Stimulated activated CD4-positive, alpha-beta T cell treated with anti-CD3 and anti-CD28 coated beads, Interleukin-15, amount 100 ng/mL, for 48 hours (primary cell): ENCODE measurements around the gene MED13L.
"Not testable (repeated sequence)": the region's sequence is repeated elsewhere in the genome, so short reads cannot be mapped to it uniquely, and the experiment has no call there.

Experiments
- DNase-seq, 2 donors: peaks; one replicate each; pipeline ENCODE4 v3.0.0-alpha.2; 2020; ENCODE audit warnings: low read depth in 2 of 2

Gene MED13L

DNA sequence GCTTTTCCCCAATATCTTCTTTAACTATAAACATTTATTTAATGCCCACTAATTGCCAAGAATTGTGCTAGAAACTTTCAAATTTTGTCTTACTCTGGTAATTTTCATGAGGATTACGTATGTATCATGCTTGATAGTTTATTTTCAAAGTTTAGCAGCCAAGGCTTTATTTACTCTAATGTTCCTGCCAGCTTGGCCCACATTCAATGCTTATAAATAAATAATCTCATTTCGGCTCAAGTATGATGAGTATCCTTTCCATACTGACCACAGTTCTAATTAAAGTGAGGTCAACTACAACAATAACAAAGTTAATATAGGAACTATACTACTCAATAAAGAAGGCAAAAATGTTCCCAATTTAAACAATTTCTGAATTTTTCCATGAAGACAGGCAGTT is 259.2 kb downstream of the MED13L start:
- DNase-seq: no peak

- DNase-seq: no peak
Observed at GRCh38 chr12:116015525-116015924, 262.0 kb downstream of the MED13L start.

- DNase-seq: no peak
Observed at GRCh38 chr12:116012757-116013156, 264.7 kb downstream of the MED13L start.

DNA sequence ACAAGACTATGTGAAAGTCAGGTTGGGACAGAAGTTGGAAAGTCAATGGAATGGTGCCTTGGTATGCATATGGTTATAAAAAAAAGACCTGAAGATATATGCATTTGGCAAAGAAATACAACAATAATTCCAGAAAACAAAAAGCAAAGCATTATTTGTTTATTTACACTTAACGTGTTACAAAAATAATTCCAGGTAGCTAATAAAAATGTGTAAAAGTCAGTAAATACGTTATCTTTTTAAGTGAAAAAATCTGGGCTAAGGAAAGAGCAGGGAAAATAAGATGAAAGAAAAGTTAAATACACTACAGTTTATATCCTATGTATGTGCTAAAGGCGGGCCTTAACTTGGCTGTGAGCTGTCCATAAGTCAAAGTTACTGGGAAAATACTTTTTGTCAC is 266.3 kb downstream of the MED13L start:
- no peak for DNase-seq

DNA sequence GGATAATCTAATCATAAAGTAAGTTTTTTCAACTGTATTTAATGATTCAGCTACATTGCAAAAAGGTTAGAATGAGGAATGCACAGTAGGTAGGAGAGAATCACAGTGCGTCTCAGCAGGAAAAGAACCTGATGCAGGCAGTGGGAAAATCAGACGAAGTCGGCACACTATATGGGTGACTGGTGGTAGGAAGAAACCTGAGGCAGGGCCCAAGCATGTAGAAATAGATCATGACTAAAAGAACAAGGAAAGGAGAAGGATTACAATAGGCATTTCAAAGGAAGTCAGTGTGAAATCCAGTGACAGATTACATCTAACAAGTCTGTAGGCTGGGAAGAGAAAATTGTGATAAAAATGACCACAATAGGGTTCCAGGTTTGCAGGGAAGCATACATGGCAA is 267.0 kb downstream of the MED13L start:
- DNase-seq: no peak

GRCh38 chr12:116009805-116010204 is 267.7 kb downstream of the MED13L start:
- DNase-seq: no peak

DNA sequence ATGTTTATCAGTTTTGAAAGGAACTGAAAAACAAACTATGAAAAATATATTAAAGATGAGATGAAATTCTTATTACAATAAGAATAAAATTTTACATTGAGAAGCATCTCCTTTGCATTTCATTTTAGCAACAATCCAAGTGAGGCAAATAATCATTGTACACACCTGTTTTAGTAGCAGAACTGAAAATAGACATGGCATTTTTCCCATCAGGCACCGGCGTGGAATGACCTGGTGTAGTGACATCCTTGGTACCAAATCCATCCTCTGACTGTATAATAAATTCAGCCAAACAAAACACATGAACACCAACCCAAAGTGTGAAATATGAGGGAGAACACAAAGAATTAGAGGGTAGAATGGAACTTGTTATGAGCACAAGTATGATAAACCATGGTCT is 271.4 kb downstream of the MED13L start:
- no peak for DNase-seq

DNA sequence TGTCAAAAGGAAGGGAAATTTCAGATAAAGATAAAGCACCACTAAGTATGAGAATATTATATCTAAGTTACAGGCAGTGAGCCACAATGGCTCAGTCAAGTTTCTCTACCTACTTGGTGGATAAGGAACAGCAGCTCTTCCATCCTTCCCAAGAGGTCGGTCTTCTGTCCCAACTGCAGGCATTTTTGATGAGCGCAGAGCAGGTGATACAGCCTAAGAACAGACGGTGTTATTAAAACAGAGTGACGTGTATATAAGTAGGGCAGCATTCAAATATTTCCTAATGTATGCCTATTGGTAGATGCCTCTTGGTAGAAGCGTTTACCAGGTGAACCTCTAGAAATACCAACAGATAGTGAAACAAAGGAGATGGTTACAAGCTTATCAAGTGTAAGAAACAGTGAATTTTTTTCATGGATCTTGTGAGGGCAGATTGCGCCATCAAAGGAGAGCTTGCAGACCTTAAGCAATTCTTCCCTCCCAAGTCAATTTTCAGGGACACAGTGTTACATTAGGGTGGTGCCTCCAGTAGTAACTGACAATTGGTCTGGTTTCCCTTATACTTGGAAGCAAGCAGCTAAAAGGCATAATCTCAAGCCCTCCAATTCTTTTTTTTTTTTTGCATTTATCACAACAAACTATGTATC is 274.5 kb downstream of the MED13L start:
- DNase-seq: no peak

DNA sequence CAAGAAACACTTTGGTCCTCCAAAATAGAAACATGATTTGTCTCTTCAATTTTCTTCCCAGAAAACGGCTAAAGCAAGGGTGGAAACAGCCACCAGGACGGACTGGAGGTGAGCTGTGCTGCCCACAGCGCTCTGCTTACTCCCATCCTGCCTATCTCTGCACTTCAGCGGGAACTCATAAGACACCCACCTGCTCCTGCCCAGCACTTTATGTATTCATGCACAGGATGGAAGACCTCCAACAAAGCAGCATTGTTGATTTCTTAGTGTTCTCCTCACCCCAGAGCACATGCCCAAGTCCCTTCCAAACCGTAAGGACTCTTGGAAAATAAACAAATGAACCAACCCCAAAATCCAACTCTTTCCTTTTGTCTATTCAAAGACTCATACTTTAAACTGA is 277.2 kb downstream of the MED13L start:
- DNase-seq: no peak

GRCh38 chr12:115999582-115999981 is 277.9 kb downstream of the MED13L start:
- DNase-seq: no peak

DNA sequence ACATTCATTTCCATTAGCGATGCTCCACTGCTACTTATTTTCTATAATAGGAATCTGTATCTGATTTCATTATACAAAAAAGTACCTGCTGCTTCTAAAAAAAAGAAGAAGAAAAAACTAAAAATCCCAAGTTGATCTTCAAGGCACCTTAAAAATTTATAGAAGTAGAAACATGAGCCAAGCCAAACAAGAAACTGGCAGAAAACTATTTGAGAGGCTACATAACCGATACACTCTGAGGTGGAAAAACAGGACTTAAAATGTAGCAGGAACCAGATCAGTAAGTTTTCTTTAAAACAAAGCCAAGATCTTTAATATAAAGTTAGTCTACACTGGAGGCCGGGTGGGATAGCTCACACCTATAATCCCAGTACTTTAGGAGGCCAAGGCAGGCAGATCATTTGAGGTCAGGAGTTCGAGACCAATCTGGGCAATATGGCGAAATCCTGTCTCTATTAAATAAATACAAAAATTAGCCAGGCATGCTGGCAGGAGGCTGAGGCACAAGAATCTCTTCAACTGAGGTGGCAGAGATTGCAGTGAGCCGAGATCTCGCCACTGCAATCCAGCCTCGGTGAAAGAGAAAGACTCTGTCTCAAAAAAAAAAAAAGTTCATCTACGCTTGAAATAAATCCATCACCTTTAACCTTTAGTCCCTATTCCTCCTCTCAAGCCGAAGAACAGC is 278.6 kb downstream of the MED13L start:
- no peak for DNase-seq

- no peak for DNase-seq
Observed at GRCh38 chr12:115998119-115998633, 279.3 kb downstream of the MED13L start.

DNA sequence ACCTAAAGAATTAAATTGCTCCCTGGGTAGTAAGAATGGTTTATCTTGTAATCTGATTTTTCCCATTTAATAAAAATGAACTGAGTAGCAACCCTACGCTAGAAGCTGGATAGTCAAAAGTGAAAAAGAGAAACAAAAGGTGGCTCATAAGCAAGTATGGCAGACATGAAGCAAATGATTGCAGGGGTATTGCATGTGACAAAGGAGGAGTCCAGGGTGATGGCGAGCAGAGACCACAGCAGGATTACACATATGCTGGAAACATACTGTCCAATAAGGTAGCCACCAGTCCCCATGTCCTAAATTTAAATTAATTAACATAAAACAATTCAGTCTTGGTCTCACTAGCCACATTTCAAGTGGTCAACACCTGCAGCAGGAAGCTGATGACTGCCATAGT is 283.8 kb downstream of the MED13L start:
- no peak for DNase-seq

DNA sequence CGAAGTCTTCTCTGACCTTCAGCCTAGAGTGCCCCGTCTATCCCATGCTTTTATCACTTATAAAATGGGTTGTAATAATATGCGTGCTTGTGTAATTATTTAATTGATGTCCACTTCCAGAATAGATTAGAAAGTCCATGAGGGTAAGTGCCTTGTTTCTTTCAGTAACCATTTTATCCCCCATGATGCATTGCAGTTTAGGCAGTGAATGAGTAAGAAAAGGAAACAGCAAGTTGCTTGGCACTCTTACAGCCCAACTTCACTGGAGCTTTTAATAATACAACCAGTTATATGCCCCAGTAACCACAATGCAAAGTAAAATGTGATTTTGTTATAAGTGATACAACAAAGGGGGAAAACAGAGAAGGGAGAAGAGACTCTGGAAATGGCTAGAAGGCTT is 287.3 kb downstream of the MED13L start:
- DNase-seq: no peak

- DNase-seq: no peak
Observed at GRCh38 chr12:115988625-115989563, 288.6 kb downstream of the MED13L start.

GRCh38 chr12:115988212-115988611 is 289.3 kb downstream of the MED13L start:
- DNase-seq: no peak

DNA sequence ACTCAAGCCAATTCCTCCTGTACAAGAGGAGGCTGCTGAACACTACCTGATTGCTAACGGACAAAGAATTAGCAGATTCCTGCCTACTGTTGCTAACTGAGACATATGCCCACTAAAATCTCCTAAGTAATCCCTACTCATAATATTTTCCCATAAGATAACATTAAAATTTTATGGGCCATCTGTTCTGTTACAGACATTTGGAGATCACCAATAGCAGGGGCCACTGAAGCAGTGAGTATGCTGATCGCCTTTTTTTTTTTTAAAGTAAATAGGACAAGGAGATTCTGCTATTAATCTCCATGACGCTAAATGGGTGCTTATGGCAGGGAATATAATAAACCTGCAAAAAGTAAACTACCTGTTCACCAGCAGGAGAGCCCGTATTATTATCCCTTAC is 292.9 kb downstream of the MED13L start:
- DNase-seq: no peak

- no peak for DNase-seq
Observed at GRCh38 chr12:115983226-115983798, 294.2 kb downstream of the MED13L start.

- DNase-seq: no peak
Observed at GRCh38 chr12:115980339-115980738, 297.2 kb downstream of the MED13L start.

DNA sequence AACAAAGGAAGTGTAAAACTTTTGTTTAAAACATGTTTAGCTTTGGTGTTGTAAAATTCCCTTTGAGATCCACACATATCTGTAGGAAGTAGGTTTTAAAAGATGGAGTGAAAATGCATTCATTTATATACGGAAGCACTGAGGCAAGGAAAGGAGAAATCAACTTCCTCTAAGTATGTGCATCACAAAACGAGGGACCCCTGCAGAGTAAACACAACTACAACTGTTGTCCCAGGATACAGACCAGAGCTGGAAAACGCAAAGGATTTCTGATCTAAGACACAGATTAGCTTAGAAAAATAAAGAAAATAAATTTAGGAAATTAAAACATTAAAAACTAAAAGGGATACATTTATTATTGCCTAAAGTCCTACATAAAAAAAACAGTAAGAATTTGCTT is 297.6 kb downstream of the MED13L start:
- no peak for DNase-seq

GRCh38 chr12:115979351-115979750 is 298.1 kb downstream of the MED13L start:
- no peak for DNase-seq

DNA sequence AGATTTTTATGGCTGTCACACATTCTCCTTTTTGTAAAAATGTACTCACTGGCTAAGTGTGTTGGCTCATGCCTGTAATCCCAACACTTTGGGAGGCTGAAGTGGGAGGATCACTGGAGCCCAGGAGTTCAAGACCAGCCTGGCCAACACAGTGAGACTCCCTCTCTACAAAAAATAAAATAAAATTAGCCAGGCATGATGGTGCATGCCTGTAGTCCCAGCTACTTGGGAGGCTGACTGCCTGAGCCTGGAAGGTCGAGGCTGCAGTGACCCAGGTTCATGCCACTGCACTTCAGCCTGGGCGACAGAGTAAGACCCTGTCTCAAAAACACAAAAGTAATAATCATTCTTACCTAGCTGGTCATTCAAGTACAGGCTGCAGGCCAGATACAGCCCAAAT is 300.7 kb downstream of the MED13L start:
- not testable (repeated sequence) for DNase-seq
